ENCODE results near the gene BABAM2. TPM values are rescaled to one million over a fixed set of nuclear protein-coding genes. Genes with fewer than 3 reads are reported as not detected.

Gene BABAM2
- total RNA-seq, 2 donors from 2014 or later, result 36.4 to 40.9 TPM

DNA sequence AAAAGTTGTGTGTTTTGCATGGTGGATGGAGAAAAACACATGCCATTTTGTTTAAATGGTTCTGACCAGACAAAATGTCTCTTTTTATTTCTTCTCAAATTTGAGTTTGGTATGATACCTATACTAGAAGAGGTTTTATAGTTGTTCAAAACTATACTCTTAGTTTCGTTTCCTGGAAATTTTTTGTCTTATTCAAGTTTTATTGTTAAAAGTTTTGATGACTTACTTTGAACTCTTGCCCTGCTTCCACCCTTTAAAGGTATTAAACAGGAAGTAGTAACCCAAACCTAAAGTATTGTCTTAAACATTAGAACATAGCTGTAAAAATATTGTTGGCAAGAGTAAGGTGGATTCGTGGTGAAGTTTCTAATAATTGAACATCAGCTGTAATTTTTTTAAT lies 98.2 kb downstream of the BABAM2 start:
- Histone ChIP-seq H3K9me3 (ENCODE audit: control insufficient read depth, low read length) (no peaks in the 10 kb centered on the region), H3K9ac (ENCODE audit: extremely low read depth, low read length, poor library complexity, severe bottlenecking) (no peak overlapping the region), H3K4me1 (ENCODE audit: control insufficient read depth, insufficient read depth, low read length) (no peaks in the 10 kb centered on the region), H3K4me3 (ENCODE audit: low read length) (no peak overlapping the region), H3K27me3 (ENCODE audit: control insufficient read depth, insufficient read depth, low read length, poor library complexity, severe bottlenecking) (no peaks in the 10 kb centered on the region), H3K36me3 (ENCODE audit: control insufficient read depth, insufficient read depth, low read length) (no peaks in the 10 kb centered on the region), H3K27ac (ENCODE audit: low read depth, low read length) (no peak overlapping the region)
- H3K9me3 Mint-ChIP-seq, result no peaks in the 10 kb centered on the region
- H3K4me3 Mint-ChIP-seq, result no peak overlapping the region
- H3K27ac Mint-ChIP-seq, result no peak overlapping the region
- TF ChIP-seq, protein P1, sequence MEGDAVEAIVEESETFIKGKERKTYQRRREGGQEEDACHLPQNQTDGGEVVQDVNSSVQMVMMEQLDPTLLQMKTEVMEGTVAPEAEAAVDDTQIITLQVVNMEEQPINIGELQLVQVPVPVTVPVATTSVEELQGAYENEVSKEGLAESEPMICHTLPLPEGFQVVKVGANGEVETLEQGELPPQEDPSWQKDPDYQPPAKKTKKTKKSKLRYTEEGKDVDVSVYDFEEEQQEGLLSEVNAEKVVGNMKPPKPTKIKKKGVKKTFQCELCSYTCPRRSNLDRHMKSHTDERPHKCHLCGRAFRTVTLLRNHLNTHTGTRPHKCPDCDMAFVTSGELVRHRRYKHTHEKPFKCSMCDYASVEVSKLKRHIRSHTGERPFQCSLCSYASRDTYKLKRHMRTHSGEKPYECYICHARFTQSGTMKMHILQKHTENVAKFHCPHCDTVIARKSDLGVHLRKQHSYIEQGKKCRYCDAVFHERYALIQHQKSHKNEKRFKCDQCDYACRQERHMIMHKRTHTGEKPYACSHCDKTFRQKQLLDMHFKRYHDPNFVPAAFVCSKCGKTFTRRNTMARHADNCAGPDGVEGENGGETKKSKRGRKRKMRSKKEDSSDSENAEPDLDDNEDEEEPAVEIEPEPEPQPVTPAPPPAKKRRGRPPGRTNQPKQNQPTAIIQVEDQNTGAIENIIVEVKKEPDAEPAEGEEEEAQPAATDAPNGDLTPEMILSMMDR (conservative IDR thresholded peaks at IDR 0.05), result no peak
- no peaks in the 10 kb centered on the region for H3K36me3 Mint-ChIP-seq (ENCODE audit: low read depth)
- H3K4me1 Mint-ChIP-seq, result no peaks in the 10 kb centered on the region
- 100% methylated on average over 2 of the region's 2 CpGs; no CpG with 5 or more reads in 1 of the 2 experiments for WGBS, 2 experiments (ENCODE audit: insufficient coverage in 1 of 2, insufficient read length in 1 of 2)
- H3K27me3 Mint-ChIP-seq (ENCODE audit: insufficient read depth), result no peaks in the 10 kb centered on the region
- no peak for DNase-seq

DNA sequence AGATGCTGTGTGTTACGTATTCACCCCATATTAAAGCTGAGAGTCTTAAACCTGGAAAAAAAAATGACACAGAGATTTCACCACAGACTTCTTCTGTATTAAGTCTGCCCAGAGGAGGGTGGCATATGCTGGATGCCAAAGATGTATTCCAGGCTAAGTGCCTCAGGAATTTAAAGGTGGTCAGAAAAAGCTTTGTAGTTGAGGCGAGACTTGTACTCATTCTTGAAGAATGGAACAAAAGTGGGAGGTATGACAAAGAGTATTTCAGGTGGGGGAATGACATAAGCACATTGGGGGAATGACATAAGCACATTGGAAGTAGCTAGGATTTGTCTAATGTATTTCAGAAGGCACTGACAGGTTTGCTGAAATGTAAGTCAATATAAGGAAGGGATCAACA lies 98.6 kb downstream of the BABAM2 start:
- no peak overlapping the region for H3K4me3 Mint-ChIP-seq
- no peaks in the 10 kb centered on the region for H3K4me1 ChIP-seq (ENCODE audit: control insufficient read depth, insufficient read depth, low read length)
- H3K9ac ChIP-seq (ENCODE audit: extremely low read depth, low read length, poor library complexity, severe bottlenecking), result no peak overlapping the region
- H3K36me3 ChIP-seq (ENCODE audit: control insufficient read depth, insufficient read depth, low read length), result no peaks in the 10 kb centered on the region
- H3K27ac ChIP-seq (ENCODE audit: low read depth, low read length), result no peak overlapping the region
- H3K4me3 ChIP-seq (ENCODE audit: low read length), result no peak overlapping the region
- TF ChIP-seq, protein P1 (conservative IDR thresholded peaks at IDR 0.05), result no peak
- no peaks in the 10 kb centered on the region for H3K4me1 Mint-ChIP-seq
- 95 to 97% methylated on average over 2 of the region's 2 CpGs for WGBS, 2 experiments (ENCODE audit: insufficient coverage in 1 of 2, insufficient read length in 1 of 2)
- H3K27ac Mint-ChIP-seq, result no peak overlapping the region
- H3K9me3 ChIP-seq (ENCODE audit: control insufficient read depth, low read length), result no peaks in the 10 kb centered on the region
- H3K9me3 Mint-ChIP-seq, result no peaks in the 10 kb centered on the region
- DNase-seq, result no peak
- H3K27me3 ChIP-seq (ENCODE audit: control insufficient read depth, insufficient read depth, low read length, poor library complexity, severe bottlenecking), result no peaks in the 10 kb centered on the region
- H3K27me3 Mint-ChIP-seq (ENCODE audit: insufficient read depth), result no peaks in the 10 kb centered on the region
- H3K36me3 Mint-ChIP-seq (ENCODE audit: low read depth), result no peaks in the 10 kb centered on the region

DNA sequence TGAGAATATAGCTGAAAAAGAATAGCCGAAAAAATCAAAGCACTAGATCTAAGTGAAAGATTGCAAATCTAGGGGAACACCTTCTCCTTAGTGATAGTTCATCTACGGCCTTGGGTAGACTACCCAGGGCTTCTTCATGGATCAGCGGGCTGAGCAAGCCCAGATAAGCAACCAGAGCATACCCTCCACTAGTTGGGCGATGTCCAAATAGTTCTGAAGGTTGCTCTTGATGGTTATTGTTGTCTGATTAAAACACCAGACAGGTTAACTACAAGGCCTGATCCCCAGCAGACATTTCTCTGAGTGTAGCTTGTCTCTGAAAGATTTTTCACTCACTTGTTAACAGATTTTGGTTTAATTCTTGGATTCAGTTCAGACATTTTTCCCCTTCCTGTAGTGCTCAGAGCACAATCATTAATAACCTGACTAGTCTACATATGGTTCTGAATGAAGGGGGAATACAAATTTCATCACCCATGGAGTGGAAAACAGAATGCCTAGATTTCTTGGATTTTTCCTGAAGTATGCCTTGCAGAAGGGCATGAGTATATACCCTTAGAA lies 99.6 kb downstream of the BABAM2 start:
- Mint-ChIP-seq H3K27ac (no peak overlapping the region), H3K9me3 (no peaks in the 10 kb centered on the region), H3K4me3 (no peak overlapping the region), H3K4me1 (no peaks in the 10 kb centered on the region), H3K36me3 (ENCODE audit: low read depth) (peaks cover 3% of the 10 kb centered on the region), H3K27me3 (ENCODE audit: insufficient read depth) (no peaks in the 10 kb centered on the region)
- Histone ChIP-seq H3K9ac (ENCODE audit: extremely low read depth, low read length, poor library complexity, severe bottlenecking) (no peak overlapping the region), H3K4me3 (ENCODE audit: low read length) (no peak overlapping the region), H3K27me3 (ENCODE audit: control insufficient read depth, insufficient read depth, low read length, poor library complexity, severe bottlenecking) (no peaks in the 10 kb centered on the region), H3K9me3 (ENCODE audit: control insufficient read depth, low read length) (no peaks in the 10 kb centered on the region), H3K4me1 (ENCODE audit: control insufficient read depth, insufficient read depth, low read length) (no peaks in the 10 kb centered on the region), H3K27ac (ENCODE audit: low read depth, low read length) (no peak overlapping the region), H3K36me3 (ENCODE audit: control insufficient read depth, insufficient read depth, low read length) (no peaks in the 10 kb centered on the region)
- TF ChIP-seq, protein P1 (conservative IDR thresholded peaks at IDR 0.05), result no peak
- 81 to 93% methylated on average over 2 to 4 of the region's 4 CpGs for WGBS, 2 experiments (ENCODE audit: insufficient coverage in 1 of 2, insufficient read length in 1 of 2)
- no peak for DNase-seq

All from endodermal cell (in vitro differentiated cells).